Iris pigment epithelial cell (primary cell): ENCODE data around the gene C11orf58.

Experiments used
- DNase-seq: peaks from one replicate; pipeline ENCODE4 v3.0.0-alpha.2; 2011; ENCODE audit warnings: low read depth

C11orf58 gene

GRCh38 chr11:16785520-16786128, 47.2 kb downstream of the C11orf58 start:
- peak; percentile 76 for DNase-seq

GRCh38 chr11:16786131-16786530, 47.7 kb downstream of the C11orf58 start:
- no peak for DNase-seq

- DNase-seq = no peak
Measured at GRCh38 chr11:16787035-16787742, 48.7 kb downstream of the C11orf58 start.

- peak; percentile 62 for DNase-seq
Measured at GRCh38 chr11:16788141-16789062, 50.0 kb downstream of the C11orf58 start.

GRCh38 chr11:16789063-16789420, 50.6 kb downstream of the C11orf58 start:
- DNase-seq = no peak

- no peak for DNase-seq
Measured at GRCh38 chr11:16789560-16790485, 51.4 kb downstream of the C11orf58 start.

- no peak for DNase-seq
Measured at GRCh38 chr11:16790486-16791190, 52.2 kb downstream of the C11orf58 start.

GRCh38 chr11:16791191-16791961, 52.9 kb downstream of the C11orf58 start:
- peak; percentile 95 for DNase-seq

- DNase-seq = peak; percentile 53
Measured at GRCh38 chr11:16792426-16792825, 54.0 kb downstream of the C11orf58 start.

GRCh38 chr11:16793009-16793408, 54.6 kb downstream of the C11orf58 start:
- DNase-seq = no peak

GRCh38 chr11:16793511-16793910, 55.1 kb downstream of the C11orf58 start:
- DNase-seq = no peak

GRCh38 chr11:16794047-16794818, 55.8 kb downstream of the C11orf58 start:
- DNase-seq = no peak

GRCh38 chr11:16795146-16795545, 56.7 kb downstream of the C11orf58 start:
- peak; percentile 27 for DNase-seq

GRCh38 chr11:16796311-16796710, 57.9 kb downstream of the C11orf58 start:
- DNase-seq = no peak

GRCh38 chr11:16797776-16798175, 59.3 kb downstream of the C11orf58 start:
- no peak for DNase-seq

GRCh38 chr11:16799221-16799620, 60.8 kb downstream of the C11orf58 start:
- no peak for DNase-seq

GRCh38 chr11:16799890-16800289, 61.4 kb downstream of the C11orf58 start:
- no peak for DNase-seq

- no peak for DNase-seq
Measured at GRCh38 chr11:16800382-16800781, 61.9 kb downstream of the C11orf58 start.

GRCh38 chr11:16801288-16801980, 63.0 kb downstream of the C11orf58 start:
- no peak for DNase-seq
